Right lobe of liver (tissue), 4 donors: Measurements from ENCODE around the gene RIOK1.

ENCODE experiments used
- POLR2A ChIP-seq: fragments of 450-650 bp; IDR thresholded peaks from one replicate; pipeline ENCODE4 v1.6.1; 2017; ENCODE audit warnings: antibody characterized with exemption, mild to moderate bottlenecking
- TF ChIP-seq, protein P1 (sequence below), 4 donors: fragments of 200-600 bp in 3 of 4; fragments of 450-650 bp in 1 of 4; IDR thresholded peaks; one replicate each; pipeline versions ENCODE4 v1.5.1 to v1.8.0; 2016 to 2022; ENCODE audit warnings: antibody characterized with exemption in 4 of 4, mild to moderate bottlenecking in 2 of 4
- donor health status: DM: no; HTN: no; CAD: no.
- donor health status: DM: no; HTN: no; CAD: no.
- donor health status: DM: no; HTN: yes; CAD: no.

DNA sequence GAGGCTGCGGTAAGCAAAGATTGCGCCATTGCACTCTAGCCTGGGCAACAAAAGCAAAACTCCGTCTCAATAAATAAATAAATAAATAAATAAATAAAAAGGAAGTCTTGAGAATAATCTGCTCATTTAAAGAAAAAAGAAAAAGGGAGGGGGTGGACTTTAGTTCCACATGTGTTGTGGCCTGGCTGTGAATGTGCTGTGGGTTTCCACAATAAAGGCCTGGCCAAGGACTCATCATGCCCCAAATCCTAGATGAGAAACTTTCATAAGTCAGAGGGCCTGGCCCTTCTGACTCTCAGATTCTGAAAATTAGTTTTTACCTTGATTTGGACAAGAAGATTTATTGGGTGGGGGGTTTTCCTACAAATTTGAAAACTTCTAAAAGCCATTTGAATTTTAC is 48.4 kb downstream of the RIOK1 start:
- TF ChIP-seq, protein P1, sequence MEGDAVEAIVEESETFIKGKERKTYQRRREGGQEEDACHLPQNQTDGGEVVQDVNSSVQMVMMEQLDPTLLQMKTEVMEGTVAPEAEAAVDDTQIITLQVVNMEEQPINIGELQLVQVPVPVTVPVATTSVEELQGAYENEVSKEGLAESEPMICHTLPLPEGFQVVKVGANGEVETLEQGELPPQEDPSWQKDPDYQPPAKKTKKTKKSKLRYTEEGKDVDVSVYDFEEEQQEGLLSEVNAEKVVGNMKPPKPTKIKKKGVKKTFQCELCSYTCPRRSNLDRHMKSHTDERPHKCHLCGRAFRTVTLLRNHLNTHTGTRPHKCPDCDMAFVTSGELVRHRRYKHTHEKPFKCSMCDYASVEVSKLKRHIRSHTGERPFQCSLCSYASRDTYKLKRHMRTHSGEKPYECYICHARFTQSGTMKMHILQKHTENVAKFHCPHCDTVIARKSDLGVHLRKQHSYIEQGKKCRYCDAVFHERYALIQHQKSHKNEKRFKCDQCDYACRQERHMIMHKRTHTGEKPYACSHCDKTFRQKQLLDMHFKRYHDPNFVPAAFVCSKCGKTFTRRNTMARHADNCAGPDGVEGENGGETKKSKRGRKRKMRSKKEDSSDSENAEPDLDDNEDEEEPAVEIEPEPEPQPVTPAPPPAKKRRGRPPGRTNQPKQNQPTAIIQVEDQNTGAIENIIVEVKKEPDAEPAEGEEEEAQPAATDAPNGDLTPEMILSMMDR (IDR thresholded peaks at IDR 0.05): no peak
- TF ChIP-seq POLR2A: no peak
